Peyer's patch (tissue), 4 donors: ENCODE measurements around the gene NFASC. TPM values are rescaled to one million over a fixed set of nuclear protein-coding genes. Genes with fewer than 3 reads are reported as not detected.

Source experiments
- DNase-seq, 3 donors: peaks; one replicate each; pipeline ENCODE4 v3.0.0-alpha.2; 2017 to 2019
- H3K27ac ChIP-seq, 4 donors: fragments of 200-600 bp; sonication (generic); one replicate each; pipeline ENCODE4 v1.5.1; 2016 to 2019
- H3K27me3 ChIP-seq, 2 donors: fragments of 200-600 bp; sonication (generic); one replicate each; pipeline ENCODE4 v1.5.1; 2019
- H3K36me3 ChIP-seq, 3 donors: fragments of 200-600 bp; sonication (generic); one replicate each; pipeline ENCODE4 v1.5.1; 2016 to 2019
- H3K4me1 ChIP-seq, 4 donors: fragments of 200-600 bp; sonication (generic); one replicate each; pipeline ENCODE4 v1.5.1; 2016 to 2019
- H3K4me3 ChIP-seq, 4 donors: fragments of 200-600 bp; sonication (generic); 1 replicate in 3 of 4; 2 replicates in 1 of 4; pipeline ENCODE4 v1.5.1; 2016 to 2019; ENCODE audit warnings: mild to moderate bottlenecking in 1 of 4
- H3K9me3 ChIP-seq, 4 donors: fragments of 200-600 bp; sonication (generic); one replicate each; pipeline ENCODE4 v1.5.1; 2016 to 2019; ENCODE audit warnings: mild to moderate bottlenecking in 1 of 4
- CTCF ChIP-seq, 6 experiments: fragments of 450-650 bp in 4 of 6; fragments of 200-600 bp in 2 of 6; sonication (generic) in 1 of 6; IDR thresholded peaks; one replicate each; pipeline ENCODE4 v1.5.1; 2017 to 2019; ENCODE audit warnings: antibody characterized with exemption in 6 of 6, mild to moderate bottlenecking in 3 of 6, moderate library complexity in 1 of 6
- POLR2A ChIP-seq, 2 donors: fragments of 450-650 bp; IDR thresholded peaks; one replicate each; pipeline ENCODE4 v1.5.1; 2017; ENCODE audit warnings: antibody characterized with exemption in 2 of 2, mild to moderate bottlenecking in 2 of 2, moderate library complexity in 2 of 2
- total RNA-seq, 4 donors: library from RNA; depleted of rRNA; stranded (reverse); fragments of >200 nt; gene quantifications; one replicate each; pipeline ENCODE4 v1.1.0, GENCODE V29; 2016

NFASC gene
- total RNA-seq, 4 donors from 2014 or later: 3.2 to 90.0 (median 13.2) TPM

GRCh38 chr1:205038132-205038786 is 167.6 kb downstream of the NFASC start:
- Histone ChIP-seq H3K27me3 (peaks cover 0 to 6% of the 10 kb centered on the region in 2 donors), H3K36me3 (no peaks in the 10 kb centered on the region), H3K4me1 (peaks cover 0 to 7% (median 0%) of the 10 kb centered on the region in 4 donors), H3K9me3 (no peaks in the 10 kb centered on the region), H3K4me3 (no peak overlapping the region), H3K27ac (no peak overlapping the region)
- DNase-seq: no peak
- no peak for TF ChIP-seq CTCF (IDR thresholded peaks at IDR 0.05)
- no peak for TF ChIP-seq POLR2A (IDR thresholded peaks at IDR 0.05)

GRCh38 chr1:205041001-205041715 is 170.5 kb downstream of the NFASC start:
- no peak for DNase-seq
- no peak overlapping the region for H3K27ac ChIP-seq
- TF ChIP-seq POLR2A (IDR thresholded peaks at IDR 0.05): no peak
- no peak for TF ChIP-seq CTCF (IDR thresholded peaks at IDR 0.05)
- peaks cover 0 to 7% (median 0%) of the 10 kb centered on the region in 4 donors for H3K4me1 ChIP-seq
- H3K4me3 ChIP-seq: no peak overlapping the region
- no peaks in the 10 kb centered on the region for H3K36me3 ChIP-seq
- H3K9me3 ChIP-seq: no peaks in the 10 kb centered on the region
- peaks cover 0 to 6% of the 10 kb centered on the region in 2 donors for H3K27me3 ChIP-seq

- H3K27me3 ChIP-seq: peaks cover 0 to 6% of the 10 kb centered on the region in 2 donors
- H3K9me3 ChIP-seq: no peaks in the 10 kb centered on the region
- TF ChIP-seq CTCF (IDR thresholded peaks at IDR 0.05) (no peak), POLR2A (IDR thresholded peaks at IDR 0.05) (no peak)
- no peak overlapping the region for H3K27ac ChIP-seq
- peaks cover 0 to 7% (median 0%) of the 10 kb centered on the region in 4 donors for H3K4me1 ChIP-seq
- no peaks in the 10 kb centered on the region for H3K36me3 ChIP-seq
- no peak overlapping the region for H3K4me3 ChIP-seq
- DNase-seq: no peak
Observed at GRCh38 chr1:205041998-205042910, 171.6 kb downstream of the NFASC start.

- Histone ChIP-seq H3K27me3 (peaks cover 0 to 6% of the 10 kb centered on the region in 2 donors), H3K4me3 (no peak within 1 kb of the TSS)
Observed at GRCh38 chr1:205042911-205043806, 172.5 kb downstream of the NFASC start, which contains the start of gene CNTN2. Gene CNTN2, plus strand, starts transcription at chr1:205043212. Its CDS starts 9,974 bp downstream, at chr1:205053186.

More at GRCh38 chr1:205042911-205043806, 172.5 kb downstream of the NFASC start, which contains the start of gene CNTN2:
- H3K27ac ChIP-seq: no peak within 1 kb of the TSS
- DNase-seq: no peak
- peaks cover 0 to 7% (median 0%) of the 10 kb centered on the region in 4 donors for H3K4me1 ChIP-seq
- TF ChIP-seq CTCF (IDR thresholded peaks at IDR 0.05) (no peak), POLR2A (IDR thresholded peaks at IDR 0.05) (no peak)
- H3K9me3 ChIP-seq: no peaks in the 10 kb centered on the region
- H3K36me3 ChIP-seq: no peaks in the 10 kb centered on the region
